GM19025 (cell line): ENCODE measurements around the gene SYTL1.

Source experiments
- ATAC-seq: cut with Tn5 transposase; IDR thresholded peaks from one replicate; pipeline ENCODE4 v1.9.1; 2021; ENCODE audit warnings: mild to moderate bottlenecking, low read depth, moderate library complexity; ENCODE audit not compliant: unreplicated experiment

SYTL1 gene

DNA sequence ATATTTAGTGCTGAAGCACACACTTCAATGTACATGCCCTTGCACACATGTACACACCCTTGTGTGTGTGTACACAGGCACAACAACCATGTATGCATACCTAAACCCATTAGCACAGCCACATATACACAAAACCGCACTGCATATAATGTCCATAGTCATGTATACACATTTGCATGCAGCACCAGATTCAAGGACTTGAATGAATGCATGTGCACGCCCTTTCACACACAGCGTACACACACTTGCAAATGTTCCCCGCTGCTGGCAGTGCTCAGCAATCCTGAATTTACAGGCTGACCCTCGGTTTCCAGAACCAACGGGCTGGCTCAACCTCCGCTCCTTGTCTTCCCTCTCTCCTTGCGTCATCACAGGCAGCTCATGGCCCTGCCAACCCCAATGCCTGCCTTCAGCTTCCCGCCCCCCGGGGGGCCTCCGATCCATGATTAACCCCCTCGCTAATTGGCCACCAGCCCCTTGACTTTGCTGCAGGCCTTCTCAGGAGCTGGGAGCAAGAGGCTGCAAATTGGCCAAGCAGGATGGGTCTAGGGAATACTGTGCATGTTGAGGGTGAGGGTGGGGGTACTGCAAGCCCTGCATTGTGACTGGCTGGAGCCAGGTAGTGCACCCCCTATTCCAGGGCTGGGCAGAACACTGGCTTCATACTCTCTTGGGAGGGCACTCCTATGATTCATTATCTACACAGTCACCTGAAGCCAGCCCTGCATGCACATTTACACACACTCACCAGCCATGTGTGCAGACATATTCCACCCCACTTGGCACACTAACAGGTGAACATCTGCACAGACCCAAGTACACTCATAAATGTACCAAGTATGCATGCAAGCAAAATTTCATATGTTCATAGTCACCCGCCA is 58.5 kb downstream of the SYTL1 start:
- no peak for ATAC-seq

DNA sequence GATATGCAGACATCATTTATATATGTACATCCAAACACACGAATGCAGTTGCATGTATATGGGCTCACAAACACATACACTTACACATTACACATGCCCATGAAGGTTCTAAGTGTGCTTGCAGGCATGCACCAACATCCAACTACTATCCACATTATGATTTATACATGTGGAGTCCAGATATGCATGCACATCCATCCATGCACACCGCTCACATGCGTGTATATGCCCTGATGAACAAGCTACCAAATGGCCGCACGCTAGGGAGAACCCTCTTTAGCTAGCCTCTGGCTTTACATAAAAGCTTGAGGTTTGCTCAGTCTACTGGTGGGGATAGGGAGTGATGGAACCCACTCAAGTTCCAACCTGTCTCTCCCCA is 59.1 kb downstream of the SYTL1 start:
- ATAC-seq: no peak

DNA sequence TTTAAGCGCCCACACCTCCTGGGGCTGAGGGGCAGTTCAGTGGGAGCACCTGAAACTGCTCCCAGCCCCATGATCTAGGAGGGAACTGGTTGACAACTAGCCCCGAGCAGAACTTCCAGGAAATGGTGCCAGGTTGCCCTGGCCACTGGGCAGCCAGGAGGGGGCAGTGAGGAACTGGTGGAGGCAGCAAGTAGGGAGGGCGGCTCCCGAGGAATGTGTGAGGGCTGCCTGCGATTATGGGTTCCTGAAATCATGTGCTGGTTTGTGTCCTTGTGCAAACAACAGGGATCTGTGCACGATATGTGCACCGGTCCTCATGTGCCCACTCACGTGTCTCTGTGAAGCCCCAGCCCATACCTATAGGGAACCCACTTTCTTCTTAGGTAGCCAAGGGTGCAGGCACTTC is 60.5 kb downstream of the SYTL1 start:
- no peak for ATAC-seq

DNA sequence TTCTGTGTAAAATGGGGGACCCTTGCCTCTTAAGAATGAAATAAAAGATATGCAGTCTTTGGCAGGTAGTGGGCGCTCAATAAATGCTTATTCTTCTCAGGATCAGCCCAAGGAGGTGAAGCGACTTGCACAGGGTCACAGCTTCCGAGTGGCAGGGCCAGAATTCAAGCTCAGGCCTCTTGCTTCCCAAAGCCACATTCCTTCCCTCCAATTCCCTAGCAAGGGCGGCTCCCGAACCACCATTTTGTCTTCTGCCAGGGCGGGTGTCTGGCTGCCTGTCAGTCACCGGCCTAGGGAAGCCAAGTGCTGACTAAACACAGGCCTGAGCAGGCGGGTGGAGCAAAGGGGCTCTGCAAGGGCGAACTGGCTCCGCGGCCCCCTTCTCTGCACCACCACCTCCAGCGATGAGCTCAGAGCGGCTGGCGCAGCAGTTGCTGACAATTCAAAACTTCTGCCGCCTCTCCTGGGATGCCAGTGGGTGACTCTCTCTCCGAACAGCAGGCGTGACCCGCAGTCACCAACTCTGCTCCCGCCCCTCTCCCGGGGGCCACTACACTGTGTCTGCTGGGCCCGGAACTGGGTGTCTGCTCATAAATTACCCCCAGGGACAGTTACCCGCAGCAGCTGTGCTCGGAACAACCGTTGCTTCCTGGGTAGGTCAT is 61.4 kb downstream of the SYTL1 start:
- ATAC-seq: no peak
